ENCODE data around the gene RBM4. TPM values are rescaled to one million over a fixed set of nuclear protein-coding genes. Genes with fewer than 3 reads are reported as not detected.

RBM4 gene
- total and polyA plus RNA-seq, 9 of the 15 experiments (the other 6 are each of a cell fraction or from before 2014, with no cell fraction given): 81.6 to 233 (median 122) TPM

- TF ChIP-seq HMGXB4 (CRISPR knock-in tag; IDR thresholded peaks at IDR 0.05): no peak
- TF ChIP-seq CBX1 (IDR thresholded peaks at IDR 0.05; ENCODE audit: low read depth): 0 out of 2 replicates have a peak, but pooled peaks have one; percentile 45
- no peak for TF ChIP-seq PYGO2 (tag; IDR thresholded peaks at IDR 0.05)
- TF ChIP-seq ZNF175 (CRISPR knock-in tag; IDR thresholded peaks at IDR 0.05; ENCODE audit: low read depth): no peak
- no peak for TF ChIP-seq ZNF780A (CRISPR knock-in tag; IDR thresholded peaks at IDR 0.05)
- peak; percentile 38; the same call in 1 of the 2 replicates for TF ChIP-seq TCF7L2 (IDR thresholded peaks at IDR 0.05; ENCODE audit: low read depth, low read length)
- TF ChIP-seq PCBP1 (IDR thresholded peaks at IDR 0.05; ENCODE audit: low read depth, low read length, poor library complexity, severe bottlenecking): no peak
- TF ChIP-seq NRF1 (conservative IDR thresholded peaks at IDR 0.05 in 1 of 2, IDR thresholded peaks at IDR 0.05 in 1 of 2): peak; percentile 74 to 80
- TF ChIP-seq ZFP30 (CRISPR knock-in tag; IDR thresholded peaks at IDR 0.05; ENCODE audit: borderline replicate concordance): no peak
- TF ChIP-seq ZNF280A (IDR thresholded peaks at IDR 0.05; ENCODE audit: low read depth, partially characterized antibody): no peak
- TF ChIP-seq SREBF2 (CRISPR knock-in tag; IDR thresholded peaks at IDR 0.05): no peak
- no peak for TF ChIP-seq ZBTB17 (CRISPR knock-in tag; IDR thresholded peaks at IDR 0.05)
- no peak for TF ChIP-seq HOXB6 (CRISPR knock-in tag; IDR thresholded peaks at IDR 0.05; ENCODE audit: borderline replicate concordance)
- peak; percentile 64; the same call in 1 of the 2 replicates for TF ChIP-seq ARID4B (CRISPR knock-in tag; IDR thresholded peaks at IDR 0.05)
- no peak for TF ChIP-seq KAT8 (IDR thresholded peaks at IDR 0.05; ENCODE audit: low read depth)
- TF ChIP-seq SREBF1 (IDR thresholded peaks at IDR 0.05; ENCODE audit: borderline replicate concordance, low read depth, low read length): no peak
- peak; percentile 68; the same call in 1 of the 2 replicates for TF ChIP-seq SP1 (CRISPR knock-in tag; IDR thresholded peaks at IDR 0.05)
- no peak for TF ChIP-seq FOSL1 (tag; conservative IDR thresholded peaks at IDR 0.05)
- TF ChIP-seq HNRNPUL1 (IDR thresholded peaks at IDR 0.05; ENCODE audit: low read length): no peak
- no peak for TF ChIP-seq ZNF696 (CRISPR knock-in tag; conservative IDR thresholded peaks at IDR 0.05)
- no peak for TF ChIP-seq BRCA1 (IDR thresholded peaks at IDR 0.05)
- TF ChIP-seq BRCA1 (CRISPR knock-in tag; IDR thresholded peaks at IDR 0.05): no peak
- no peak for TF ChIP-seq GABPB2 (CRISPR knock-in tag; conservative IDR thresholded peaks at IDR 0.05)
Measured at GRCh38 chr11:66694732-66695207, 56.3 kb downstream of the RBM4 start (continued).
